ENCODE measurements around the gene KIT.

DNA sequence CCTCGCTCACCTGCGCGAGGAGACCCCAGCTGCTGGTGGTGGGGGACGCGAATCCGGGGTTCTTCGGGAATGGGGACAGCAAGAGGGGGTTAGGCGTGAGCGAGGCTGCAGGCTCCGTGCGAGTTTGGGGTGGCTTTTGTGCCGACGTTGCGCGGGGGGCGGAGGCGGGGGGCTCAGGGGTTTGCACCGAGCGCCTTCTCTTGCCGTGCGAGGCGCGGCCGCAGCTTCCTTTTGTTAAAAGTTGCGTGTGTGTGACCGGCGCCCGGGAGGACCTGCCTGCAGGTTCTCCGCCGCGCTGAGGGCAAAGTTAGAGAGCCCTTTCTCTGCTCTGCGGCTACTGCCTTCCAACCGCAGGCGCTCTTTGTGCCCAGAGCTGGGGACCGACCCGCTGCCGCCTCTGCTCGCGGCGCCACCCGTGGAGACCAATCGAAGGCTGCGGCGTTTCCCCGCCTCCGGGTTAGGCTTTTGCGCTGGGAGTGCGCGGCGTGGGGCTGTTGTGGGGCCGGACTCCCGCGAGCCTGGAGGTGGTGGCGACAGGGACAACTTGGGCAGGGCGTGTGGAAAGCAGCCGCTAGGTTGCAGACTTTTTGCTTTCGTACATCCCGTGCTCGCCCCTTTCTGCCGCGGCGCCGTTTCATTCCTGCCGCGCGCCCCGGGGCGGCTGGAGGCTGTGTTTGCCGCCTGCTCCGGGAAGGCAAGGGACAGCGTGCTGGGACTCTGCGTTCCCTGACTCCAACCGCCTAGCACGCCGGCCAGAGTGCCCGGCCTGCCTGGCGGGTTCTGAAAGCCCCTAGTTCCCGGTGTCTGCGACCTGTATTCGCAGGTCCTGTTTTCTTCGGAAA lies 716 bp downstream of the KIT start:
- TF ChIP-seq, protein P1, sequence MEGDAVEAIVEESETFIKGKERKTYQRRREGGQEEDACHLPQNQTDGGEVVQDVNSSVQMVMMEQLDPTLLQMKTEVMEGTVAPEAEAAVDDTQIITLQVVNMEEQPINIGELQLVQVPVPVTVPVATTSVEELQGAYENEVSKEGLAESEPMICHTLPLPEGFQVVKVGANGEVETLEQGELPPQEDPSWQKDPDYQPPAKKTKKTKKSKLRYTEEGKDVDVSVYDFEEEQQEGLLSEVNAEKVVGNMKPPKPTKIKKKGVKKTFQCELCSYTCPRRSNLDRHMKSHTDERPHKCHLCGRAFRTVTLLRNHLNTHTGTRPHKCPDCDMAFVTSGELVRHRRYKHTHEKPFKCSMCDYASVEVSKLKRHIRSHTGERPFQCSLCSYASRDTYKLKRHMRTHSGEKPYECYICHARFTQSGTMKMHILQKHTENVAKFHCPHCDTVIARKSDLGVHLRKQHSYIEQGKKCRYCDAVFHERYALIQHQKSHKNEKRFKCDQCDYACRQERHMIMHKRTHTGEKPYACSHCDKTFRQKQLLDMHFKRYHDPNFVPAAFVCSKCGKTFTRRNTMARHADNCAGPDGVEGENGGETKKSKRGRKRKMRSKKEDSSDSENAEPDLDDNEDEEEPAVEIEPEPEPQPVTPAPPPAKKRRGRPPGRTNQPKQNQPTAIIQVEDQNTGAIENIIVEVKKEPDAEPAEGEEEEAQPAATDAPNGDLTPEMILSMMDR (IDR thresholded peaks at IDR 0.05), result peak in 5 of 6 experiments; percentile 7 to 43 (median 26)
- no peak for TF ChIP-seq POLR2AphosphoS5 (IDR thresholded peaks at IDR 0.05)
